Activated naive CD8-positive, alpha-beta T cell (primary cell): ENCODE data around the gene CDKN3.
"Not testable (repeated sequence)": the region's sequence is repeated elsewhere in the genome, so short reads cannot be mapped to it uniquely, and the experiment has no call there.

Source experiments
- H3K27ac Mint-ChIP-seq: one replicate; pipeline ENCODE4 v1.8.0; 2021; ENCODE audit warnings: mixed read lengths
- H3K27me3 Mint-ChIP-seq: one replicate; pipeline ENCODE4 v1.8.0; 2021; ENCODE audit warnings: mixed read lengths
- H3K36me3 Mint-ChIP-seq: one replicate; pipeline ENCODE4 v1.8.0; 2021; ENCODE audit warnings: mixed read lengths
- H3K4me1 Mint-ChIP-seq: one replicate; pipeline ENCODE4 v1.8.0; 2021; ENCODE audit warnings: low read depth, mixed read lengths
- H3K4me3 Mint-ChIP-seq: one replicate; pipeline ENCODE4 v1.8.0; 2021; ENCODE audit warnings: mild to moderate bottlenecking, mixed read lengths
- H3K9me3 Mint-ChIP-seq: one replicate; pipeline ENCODE4 v1.8.0; 2021; ENCODE audit warnings: low read depth, mixed read lengths

CDKN3 gene

DNA sequence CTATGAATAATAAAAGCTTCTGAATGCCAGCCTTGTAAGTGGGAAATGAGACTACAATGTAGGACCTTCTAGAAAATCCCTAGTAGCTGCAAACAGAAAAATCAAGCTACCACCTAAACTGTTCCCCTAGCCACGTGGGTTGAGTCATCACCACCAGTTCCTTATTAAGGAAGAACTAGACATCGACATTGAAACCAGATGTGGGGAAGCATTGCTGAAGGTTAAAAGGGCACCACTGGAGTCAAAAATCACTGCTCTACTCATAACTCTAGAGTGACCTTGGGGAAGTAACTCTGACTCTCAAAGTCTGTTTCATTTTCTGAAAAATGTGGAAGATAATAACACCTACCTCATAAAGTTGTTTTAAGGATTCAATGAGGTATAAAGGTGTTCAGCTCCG lies 53.7 kb downstream of the CDKN3 start:
- Mint-ChIP-seq H3K4me1 (no peaks in the 10 kb centered on the region), H3K36me3 (peaks cover 7% of the 10 kb centered on the region), H3K27ac (no peak overlapping the region), H3K9me3 (no peaks in the 10 kb centered on the region), H3K4me3 (no peak overlapping the region), H3K27me3 (peaks cover 4% of the 10 kb centered on the region)

DNA sequence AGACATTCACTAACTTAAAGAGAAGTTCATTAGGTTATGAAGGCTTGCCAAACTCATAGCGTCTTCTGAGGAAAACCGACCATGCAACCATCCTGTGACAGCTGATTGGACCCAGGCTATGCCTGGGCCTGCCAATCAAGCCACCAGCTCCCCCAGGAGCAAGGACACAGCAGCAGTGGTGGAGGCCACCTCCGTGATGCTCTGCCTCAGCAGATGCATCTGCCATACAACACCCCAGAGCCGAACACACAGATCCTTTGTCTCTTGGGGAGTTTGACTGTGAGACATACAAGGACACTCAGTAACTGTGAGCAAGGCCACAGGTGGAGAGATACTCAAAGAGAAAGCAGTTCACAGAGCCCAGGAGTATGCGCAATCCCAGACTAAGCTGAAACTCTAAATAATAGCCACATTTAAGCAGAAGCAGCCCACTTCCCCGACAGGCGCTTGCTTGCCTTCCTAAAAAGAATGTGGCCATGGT lies 54.4 kb downstream of the CDKN3 start:
- Mint-ChIP-seq H3K27ac (no peak overlapping the region), H3K27me3 (peaks cover 4% of the 10 kb centered on the region), H3K36me3 (peaks cover 7% of the 10 kb centered on the region), H3K9me3 (no peaks in the 10 kb centered on the region), H3K4me1 (no peaks in the 10 kb centered on the region), H3K4me3 (no peak overlapping the region)

DNA sequence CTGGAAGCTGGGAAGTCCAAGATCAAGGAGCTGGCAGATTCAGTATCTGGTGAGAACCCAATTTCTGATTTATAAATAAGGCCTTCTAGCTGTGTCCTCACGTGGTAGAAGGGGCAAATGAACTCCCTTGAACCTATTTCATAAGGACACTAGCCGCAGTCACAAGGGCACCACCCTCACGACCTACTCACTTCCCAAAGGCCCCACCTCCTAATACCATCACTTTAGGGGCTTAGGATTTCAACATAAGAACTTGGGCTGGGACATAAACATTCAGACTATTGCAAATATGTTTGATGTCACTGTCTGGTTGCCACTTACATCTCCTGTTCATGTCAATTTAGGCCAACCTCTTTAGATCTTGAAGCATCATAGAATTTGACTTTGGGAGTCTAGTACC lies 55.2 kb downstream of the CDKN3 start:
- Mint-ChIP-seq H3K9me3 (no peaks in the 10 kb centered on the region), H3K27me3 (peaks cover 2% of the 10 kb centered on the region), H3K4me3 (no peak overlapping the region), H3K4me1 (no peaks in the 10 kb centered on the region), H3K27ac (no peak overlapping the region), H3K36me3 (peaks cover 4% of the 10 kb centered on the region)

DNA sequence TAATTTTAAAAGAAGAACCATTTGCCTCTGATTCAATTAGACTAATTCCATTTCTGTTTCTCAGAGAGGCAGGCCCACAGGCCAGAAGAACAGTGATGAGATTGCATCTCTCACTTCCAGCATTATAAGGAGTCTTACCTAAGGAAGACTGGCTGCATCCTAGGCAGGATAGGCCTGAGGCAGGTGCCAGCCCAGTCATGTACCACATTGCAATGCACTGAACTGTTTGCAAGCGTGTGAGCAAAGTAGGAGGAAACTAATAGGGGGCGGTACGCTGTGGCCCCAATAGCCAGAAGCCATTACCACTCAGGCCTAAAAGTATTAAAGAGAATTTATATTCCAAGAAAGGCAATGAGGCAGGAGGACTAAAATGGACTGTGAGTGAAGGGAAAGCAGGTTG lies 56.4 kb downstream of the CDKN3 start:
- no peaks in the 10 kb centered on the region for H3K9me3 Mint-ChIP-seq
- peaks cover 2% of the 10 kb centered on the region for H3K36me3 Mint-ChIP-seq
- no peak overlapping the region for H3K4me3 Mint-ChIP-seq
- peaks cover 2% of the 10 kb centered on the region for H3K27me3 Mint-ChIP-seq
- no peaks in the 10 kb centered on the region for H3K4me1 Mint-ChIP-seq
- no peak overlapping the region for H3K27ac Mint-ChIP-seq

DNA sequence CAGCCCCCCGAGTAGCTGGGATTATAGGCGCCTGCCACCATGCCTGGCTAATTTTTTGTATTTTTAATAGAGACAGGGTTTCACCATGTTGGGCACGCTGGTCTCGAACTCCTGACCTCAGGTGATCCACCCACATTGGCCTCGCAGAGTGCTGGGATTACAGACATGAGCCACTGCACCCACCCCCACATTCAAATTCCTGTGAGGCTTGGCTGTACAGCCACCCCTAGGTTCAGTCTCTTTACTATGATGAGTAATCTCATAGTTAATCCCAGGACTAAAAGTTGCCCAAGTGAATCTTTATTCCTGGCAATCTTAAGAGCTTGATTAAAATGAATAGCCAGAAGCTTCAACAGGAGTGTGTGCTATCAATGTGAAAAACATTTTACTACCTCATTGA lies 57.2 kb downstream of the CDKN3 start:
- H3K9me3 Mint-ChIP-seq, H3K4me1 Mint-ChIP-seq, H3K27me3 Mint-ChIP-seq: not testable (repeated sequence)

DNA sequence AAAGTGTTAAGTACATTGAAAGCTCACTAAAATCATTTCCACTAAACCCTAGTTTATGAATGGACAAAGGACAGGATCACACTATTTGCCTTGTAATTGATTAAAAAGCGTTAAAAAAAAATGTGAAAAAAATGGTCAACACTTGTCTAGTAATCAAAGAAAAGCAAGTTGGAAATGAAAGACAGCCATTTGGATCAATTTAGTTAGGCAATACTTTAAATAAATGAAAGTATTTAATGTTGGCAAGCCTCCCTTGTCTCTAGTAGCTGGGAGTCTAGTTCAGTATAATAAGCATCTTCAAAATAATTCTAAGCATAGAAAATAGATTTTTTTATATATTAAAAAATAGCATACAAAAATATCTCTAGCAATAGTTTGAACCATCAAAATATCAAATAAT lies 58.6 kb downstream of the CDKN3 start:
- H3K4me3 Mint-ChIP-seq = no peak overlapping the region
- no peaks in the 10 kb centered on the region for H3K4me1 Mint-ChIP-seq
- no peak overlapping the region for H3K27ac Mint-ChIP-seq
- peaks cover 8% of the 10 kb centered on the region for H3K36me3 Mint-ChIP-seq
- peaks cover 2% of the 10 kb centered on the region for H3K27me3 Mint-ChIP-seq
- H3K9me3 Mint-ChIP-seq = peaks cover 3% of the 10 kb centered on the region

More for the DNA sequence above, 57.2 kb downstream of the CDKN3 start:
- H3K36me3 Mint-ChIP-seq, H3K27ac Mint-ChIP-seq, H3K4me3 Mint-ChIP-seq: not testable (repeated sequence)

DNA sequence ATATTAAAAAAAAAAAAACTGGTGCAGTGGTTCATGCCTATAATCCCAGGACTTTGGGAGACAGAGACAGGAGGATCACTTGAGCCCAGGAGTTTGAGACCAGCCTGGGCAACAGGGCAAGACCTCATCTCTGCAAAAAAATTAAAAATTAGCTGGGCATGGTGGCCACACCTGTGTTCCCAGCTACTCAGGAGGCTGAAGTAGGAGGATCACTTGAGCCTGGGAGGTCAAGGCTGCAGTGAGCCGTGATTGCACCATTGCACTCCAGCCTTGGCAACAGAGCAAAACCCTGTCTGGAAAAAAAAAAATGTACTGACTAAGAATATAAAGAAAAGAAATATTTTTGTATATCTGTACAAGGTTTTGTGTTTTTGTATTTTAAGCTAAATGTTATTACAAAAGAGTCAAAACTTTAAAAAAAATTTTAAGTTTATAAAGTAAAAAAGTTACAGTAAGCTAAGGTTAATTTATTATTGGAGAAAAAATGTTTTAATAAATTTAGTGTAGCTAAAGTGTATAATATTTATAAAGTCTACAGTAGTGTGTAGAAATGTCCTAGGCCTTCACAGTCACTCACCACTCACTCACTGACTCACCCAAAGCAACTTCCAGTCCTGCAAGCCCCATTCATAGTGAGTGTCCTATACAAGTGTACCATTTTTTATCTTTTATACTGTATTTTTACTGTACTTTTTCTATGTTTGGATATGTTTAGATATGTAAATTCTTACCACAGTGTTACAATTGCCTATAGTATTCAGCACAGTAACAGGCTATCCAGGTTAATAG lies 60.2 kb downstream of the CDKN3 start:
- H3K4me3 Mint-ChIP-seq, H3K9me3 Mint-ChIP-seq, H3K36me3 Mint-ChIP-seq, H3K4me1 Mint-ChIP-seq, H3K27ac Mint-ChIP-seq, H3K27me3 Mint-ChIP-seq: not testable (repeated sequence)

DNA sequence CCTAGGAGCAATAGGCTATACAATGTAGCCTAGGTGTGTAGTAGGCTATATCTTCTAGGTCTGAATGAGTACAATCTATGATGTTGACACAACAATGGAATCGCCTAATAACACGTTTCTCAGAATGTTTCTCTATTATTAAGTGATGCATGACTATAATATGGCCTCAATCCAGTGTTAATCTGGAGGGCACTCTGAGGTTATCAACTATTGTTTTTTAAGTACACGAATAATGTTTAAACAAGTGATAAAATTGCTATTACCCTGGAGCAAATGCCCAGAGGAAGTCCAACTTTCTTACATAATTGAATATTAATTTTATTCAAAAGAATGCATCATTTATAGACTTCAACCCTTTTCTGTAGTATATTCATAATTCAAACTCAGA lies 60.8 kb downstream of the CDKN3 start:
- Mint-ChIP-seq H3K9me3 (peaks cover 3% of the 10 kb centered on the region), H3K27ac (no peak overlapping the region), H3K27me3 (no peaks in the 10 kb centered on the region), H3K36me3 (peaks cover 8% of the 10 kb centered on the region), H3K4me1 (no peaks in the 10 kb centered on the region), H3K4me3 (no peak overlapping the region)

DNA sequence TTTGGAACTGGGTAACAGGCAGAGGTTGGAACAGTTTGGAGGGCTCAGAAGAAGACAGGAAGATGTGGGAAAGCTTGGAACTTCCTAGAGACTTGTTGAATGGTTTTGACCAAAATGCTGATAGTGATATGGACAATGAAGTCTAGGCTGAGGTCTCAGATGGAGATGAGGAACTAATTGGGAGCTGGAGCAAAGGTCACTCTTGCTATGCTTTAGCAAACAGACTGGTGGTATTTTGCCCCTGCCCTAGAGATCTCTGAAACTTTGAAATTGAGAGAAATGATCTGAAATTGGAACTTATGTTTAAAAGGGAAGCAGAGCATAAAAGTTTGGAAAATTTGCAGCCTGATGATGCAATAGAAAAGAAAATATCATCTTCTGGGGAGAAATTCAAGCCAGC lies 61.7 kb downstream of the CDKN3 start:
- not testable (repeated sequence) for H3K36me3 Mint-ChIP-seq, H3K27ac Mint-ChIP-seq, H3K27me3 Mint-ChIP-seq, H3K4me3 Mint-ChIP-seq, H3K9me3 Mint-ChIP-seq, H3K4me1 Mint-ChIP-seq

DNA sequence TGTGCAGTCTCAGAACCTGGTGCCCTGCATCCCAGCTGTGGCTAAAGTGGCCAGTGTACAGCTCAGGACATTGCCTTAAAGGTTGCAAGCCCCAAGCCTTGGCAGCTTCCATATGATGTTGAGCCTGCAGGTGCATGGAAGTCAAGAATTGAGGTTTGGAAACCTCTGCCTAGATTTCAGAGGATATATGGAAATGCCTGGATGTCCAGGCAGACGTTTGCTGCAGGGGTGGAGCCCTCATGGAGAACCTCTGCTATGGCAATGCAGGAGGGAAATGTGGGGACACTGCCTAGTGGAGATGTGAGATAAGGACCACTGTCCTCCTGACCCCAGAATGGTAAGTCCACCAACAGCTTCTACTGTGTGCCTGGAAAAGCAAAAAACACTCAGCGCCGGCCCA lies 62.3 kb downstream of the CDKN3 start:
- H3K27me3 Mint-ChIP-seq = no peaks in the 10 kb centered on the region
- no peaks in the 10 kb centered on the region for H3K4me1 Mint-ChIP-seq
- H3K9me3 Mint-ChIP-seq = peaks cover 3% of the 10 kb centered on the region
- H3K27ac Mint-ChIP-seq = no peak overlapping the region
- H3K4me3 Mint-ChIP-seq = no peak overlapping the region
- H3K36me3 Mint-ChIP-seq = peaks cover 8% of the 10 kb centered on the region

DNA sequence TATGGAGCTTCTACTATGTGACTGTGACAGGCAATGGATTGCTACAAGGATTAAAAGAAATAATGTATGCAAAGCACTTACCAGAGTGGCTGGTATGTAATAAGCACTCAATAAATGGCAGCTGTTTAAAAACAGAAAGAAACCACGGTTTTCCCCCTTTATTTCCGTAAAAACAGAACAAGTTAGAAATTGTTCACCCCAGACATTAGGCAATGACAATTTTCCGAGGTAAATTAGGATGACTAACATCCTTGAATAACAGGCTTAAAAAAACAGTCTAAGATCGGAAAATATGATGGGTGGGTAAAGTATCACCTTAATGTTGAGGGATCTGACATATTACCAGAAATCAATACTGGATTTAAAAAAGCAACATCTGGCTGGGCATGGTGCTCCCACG lies 65.2 kb downstream of the CDKN3 start:
- Mint-ChIP-seq H3K27me3 (no peaks in the 10 kb centered on the region), H3K27ac (no peak overlapping the region), H3K4me3 (no peak overlapping the region)

DNA sequence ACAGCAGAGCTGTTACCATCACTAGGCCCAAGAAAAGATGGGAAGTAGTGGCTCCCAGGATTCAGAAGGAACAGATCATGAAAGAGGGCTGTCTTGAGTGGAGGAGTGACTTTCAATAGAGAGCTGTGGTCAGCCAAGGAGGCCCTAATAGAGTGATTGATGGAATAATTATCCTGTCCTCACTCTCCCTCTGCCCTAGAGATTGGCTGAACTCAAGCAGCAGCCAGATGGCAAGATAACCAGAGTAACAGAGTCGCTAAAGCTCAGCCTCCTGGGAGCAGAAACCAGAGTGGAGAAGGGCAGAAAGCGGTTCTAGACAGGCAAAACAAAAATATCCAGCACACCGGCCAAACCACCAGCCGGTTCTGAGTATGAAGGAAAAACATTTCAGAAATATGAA lies 68.8 kb downstream of the CDKN3 start:
- Mint-ChIP-seq H3K4me1 (no peaks in the 10 kb centered on the region), H3K4me3 (no peak overlapping the region), H3K27ac (no peak overlapping the region), H3K9me3 (peaks cover 6% of the 10 kb centered on the region), H3K36me3 (peaks cover 15% of the 10 kb centered on the region), H3K27me3 (no peaks in the 10 kb centered on the region)

More for the DNA sequence above, 65.2 kb downstream of the CDKN3 start:
- Mint-ChIP-seq H3K36me3 (peaks cover 8% of the 10 kb centered on the region), H3K4me1 (no peaks in the 10 kb centered on the region), H3K9me3 (peaks cover 3% of the 10 kb centered on the region)

DNA sequence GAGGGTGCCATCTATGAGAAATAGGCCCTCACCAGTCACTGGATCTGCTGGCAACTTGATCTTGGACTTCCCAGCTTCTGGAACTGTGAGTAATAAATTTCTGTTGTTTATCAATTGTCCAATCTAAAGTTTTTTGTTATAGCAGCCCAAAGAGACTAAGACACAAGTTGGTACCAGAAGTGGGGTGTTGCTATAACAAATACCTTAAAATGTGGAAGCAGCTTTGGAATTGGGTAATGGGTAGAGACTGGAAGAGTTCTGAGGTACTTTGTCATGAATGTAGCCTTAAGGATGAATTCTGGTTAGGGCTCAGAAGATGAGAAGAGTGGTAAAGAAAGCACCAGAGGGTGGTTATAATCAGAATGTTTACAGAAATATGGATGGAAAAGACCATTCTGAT lies 70.5 kb downstream of the CDKN3 start:
- peaks cover 17% of the 10 kb centered on the region for H3K36me3 Mint-ChIP-seq
- H3K27ac Mint-ChIP-seq = no peak overlapping the region
- no peaks in the 10 kb centered on the region for H3K27me3 Mint-ChIP-seq
- H3K4me3 Mint-ChIP-seq = no peak overlapping the region
- peaks cover 6% of the 10 kb centered on the region for H3K9me3 Mint-ChIP-seq
- no peaks in the 10 kb centered on the region for H3K4me1 Mint-ChIP-seq
